Bronchial epithelial cell (primary cell): ENCODE measurements around the gene SMYD3. TPM values are rescaled to one million over a fixed set of nuclear protein-coding genes. Genes with fewer than 3 reads are reported as not detected.

ENCODE experiments used
- DNase-seq: peaks from one replicate; pipeline ENCODE4 v3.0.0-alpha.2; 2010; ENCODE audit warnings: low read depth
- FAIRE-seq: peaks from 2 replicates; lab custom pipeline; 2011; peaks lifted over from hg19 to GRCh38; lab: Jason Lieb, UNC
- H3K27me3 ChIP-seq: 2 replicates; pipeline ENCODE4 v1.5.1; 2011; ENCODE audit warnings: low read length; ENCODE audit not compliant: control insufficient read depth, insufficient read depth
- H3K36me3 ChIP-seq: 2 replicates; pipeline ENCODE4 v1.5.1; 2011; ENCODE audit warnings: low read length; ENCODE audit not compliant: control insufficient read depth, insufficient read depth
- H3K4me3 ChIP-seq: 2 replicates; pipeline ENCODE4 v1.5.1; 2011; ENCODE audit warnings: mild to moderate bottlenecking, low read depth, low read length, control low read depth
- total RNA-seq: library from RNA; depleted of rRNA; stranded (reverse); fragments of >200 nt; gene quantifications from 2 replicates; pipeline ENCODE4 v1.2.1, GENCODE V29; 2014
- TF ChIP-seq, protein P1 (sequence below): IDR thresholded peaks from 2 replicates; pipeline ENCODE4 v1.5.1; 2011; ENCODE audit warnings: mild to moderate bottlenecking, moderate library complexity, low read length, control low read depth, inconsistent platforms; ENCODE audit not compliant: insufficient read depth, severe bottlenecking

The SMYD3 gene
- total RNA-seq, 1 donor from 2014 or later, result 17.4 TPM

DNA sequence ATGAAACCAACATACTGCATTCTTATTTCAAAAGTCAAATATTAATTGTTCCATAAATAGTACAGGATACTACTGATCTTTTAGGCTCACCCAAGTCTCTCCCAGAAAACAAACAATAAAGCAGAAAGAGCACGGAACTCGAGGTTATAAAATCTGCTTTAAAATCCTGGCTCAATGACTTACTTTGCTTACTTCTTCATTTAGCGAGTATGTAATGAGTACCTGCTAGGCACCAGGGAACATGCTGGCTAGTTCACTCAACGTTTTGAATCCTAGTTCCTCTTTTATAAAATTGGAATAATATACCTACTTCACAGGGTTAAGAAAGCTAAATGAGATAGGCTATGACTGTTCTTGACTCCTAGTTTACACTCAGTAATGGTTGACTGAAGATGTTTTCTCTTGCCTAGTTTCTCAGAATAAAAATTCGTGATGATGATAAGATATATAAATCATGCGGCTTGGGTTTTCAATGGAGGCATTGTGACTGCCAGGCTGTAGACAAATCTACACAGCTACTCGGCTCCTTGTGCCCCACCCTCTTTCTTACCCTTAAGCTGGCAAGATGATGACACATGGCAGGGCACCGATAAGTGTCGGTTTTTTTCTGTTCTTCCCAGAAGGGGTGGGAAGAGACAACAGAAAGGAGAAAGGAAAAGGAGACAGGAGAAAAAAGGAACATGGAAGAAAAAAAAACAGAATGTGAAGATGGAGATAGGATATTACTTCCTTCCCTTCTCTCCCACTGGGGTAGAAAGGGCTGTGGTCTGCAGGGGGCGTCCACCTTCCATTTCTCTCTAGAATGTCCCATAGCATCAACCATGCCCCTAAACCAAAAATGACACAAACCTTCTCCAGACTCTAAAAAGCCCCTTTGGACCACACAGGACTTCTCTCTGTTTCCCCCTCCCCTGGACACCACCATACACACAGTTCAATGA is 507.1 kb downstream of the SMYD3 start:
- H3K4me3 ChIP-seq, result no peak overlapping the region
- TF ChIP-seq, protein P1, sequence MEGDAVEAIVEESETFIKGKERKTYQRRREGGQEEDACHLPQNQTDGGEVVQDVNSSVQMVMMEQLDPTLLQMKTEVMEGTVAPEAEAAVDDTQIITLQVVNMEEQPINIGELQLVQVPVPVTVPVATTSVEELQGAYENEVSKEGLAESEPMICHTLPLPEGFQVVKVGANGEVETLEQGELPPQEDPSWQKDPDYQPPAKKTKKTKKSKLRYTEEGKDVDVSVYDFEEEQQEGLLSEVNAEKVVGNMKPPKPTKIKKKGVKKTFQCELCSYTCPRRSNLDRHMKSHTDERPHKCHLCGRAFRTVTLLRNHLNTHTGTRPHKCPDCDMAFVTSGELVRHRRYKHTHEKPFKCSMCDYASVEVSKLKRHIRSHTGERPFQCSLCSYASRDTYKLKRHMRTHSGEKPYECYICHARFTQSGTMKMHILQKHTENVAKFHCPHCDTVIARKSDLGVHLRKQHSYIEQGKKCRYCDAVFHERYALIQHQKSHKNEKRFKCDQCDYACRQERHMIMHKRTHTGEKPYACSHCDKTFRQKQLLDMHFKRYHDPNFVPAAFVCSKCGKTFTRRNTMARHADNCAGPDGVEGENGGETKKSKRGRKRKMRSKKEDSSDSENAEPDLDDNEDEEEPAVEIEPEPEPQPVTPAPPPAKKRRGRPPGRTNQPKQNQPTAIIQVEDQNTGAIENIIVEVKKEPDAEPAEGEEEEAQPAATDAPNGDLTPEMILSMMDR, result no peak
- FAIRE-seq, result no peak
- no peak for DNase-seq
- no peaks in the 10 kb centered on the region for H3K27me3 ChIP-seq
- no peaks in the 10 kb centered on the region for H3K36me3 ChIP-seq

- Histone ChIP-seq H3K36me3 (no peaks in the 10 kb centered on the region), H3K4me3 (no peak overlapping the region), H3K27me3 (no peaks in the 10 kb centered on the region)
- DNase-seq (peak; percentile 77), FAIRE-seq (no peak)
- TF ChIP-seq, protein P1, result no peak
These were observed 509.4 kb downstream of the SMYD3 start for GRCh38 chr1:245997471-245998258.

DNA sequence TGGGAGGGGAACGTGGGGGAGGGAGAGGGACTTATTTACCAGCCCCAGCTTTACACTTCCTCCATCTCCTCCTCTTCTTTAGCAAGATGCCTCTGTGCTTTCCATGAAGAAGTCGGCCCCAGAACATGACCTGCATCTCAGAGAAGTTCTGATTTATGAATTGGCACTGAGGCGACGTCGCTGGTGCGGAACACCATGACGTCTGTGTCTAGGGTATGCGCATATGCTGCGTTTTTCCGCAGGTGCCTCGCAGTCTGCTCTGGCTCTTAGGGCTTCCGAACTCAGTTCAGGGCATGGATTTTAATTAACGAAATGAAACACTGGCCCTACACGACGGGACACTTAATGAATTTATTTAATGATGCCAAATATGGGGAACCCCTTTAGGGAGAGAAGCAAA is 510.3 kb downstream of the SMYD3 start:
- H3K36me3 ChIP-seq, result no peaks in the 10 kb centered on the region
- no peak overlapping the region for H3K4me3 ChIP-seq
- no peaks in the 10 kb centered on the region for H3K27me3 ChIP-seq
- TF ChIP-seq, protein P1, result no peak
- FAIRE-seq (no peak), DNase-seq (no peak)

GRCh38 chr1:245995474-245995873 is 511.6 kb downstream of the SMYD3 start:
- TF ChIP-seq, protein P1, result no peak
- DNase-seq (no peak), FAIRE-seq (no peak)
- H3K36me3 ChIP-seq, result no peaks in the 10 kb centered on the region
- no peaks in the 10 kb centered on the region for H3K27me3 ChIP-seq
- no peak overlapping the region for H3K4me3 ChIP-seq

GRCh38 chr1:245991266-245991665 is 515.8 kb downstream of the SMYD3 start:
- DNase-seq (no peak), FAIRE-seq (no peak)
- H3K36me3 ChIP-seq, result no peaks in the 10 kb centered on the region
- TF ChIP-seq, protein P1, result no peak
- H3K27me3 ChIP-seq, result no peaks in the 10 kb centered on the region
- no peak overlapping the region for H3K4me3 ChIP-seq
